Astrocyte of the hippocampus (primary cell): ENCODE data around the gene SPAG5.
"Not testable (repeated sequence)": the region's sequence is repeated elsewhere in the genome, so short reads cannot be mapped to it uniquely, and the experiment has no call there.

Experiments
- DNase-seq: peaks from one replicate; pipeline ENCODE4 v3.0.0; 2011; ENCODE audit warnings: low read depth, low spot score

Gene SPAG5

GRCh38 chr17:28610376-28610775 lies 11.6 kb upstream of the SPAG5 start:
- DNase-seq: no peak

DNA sequence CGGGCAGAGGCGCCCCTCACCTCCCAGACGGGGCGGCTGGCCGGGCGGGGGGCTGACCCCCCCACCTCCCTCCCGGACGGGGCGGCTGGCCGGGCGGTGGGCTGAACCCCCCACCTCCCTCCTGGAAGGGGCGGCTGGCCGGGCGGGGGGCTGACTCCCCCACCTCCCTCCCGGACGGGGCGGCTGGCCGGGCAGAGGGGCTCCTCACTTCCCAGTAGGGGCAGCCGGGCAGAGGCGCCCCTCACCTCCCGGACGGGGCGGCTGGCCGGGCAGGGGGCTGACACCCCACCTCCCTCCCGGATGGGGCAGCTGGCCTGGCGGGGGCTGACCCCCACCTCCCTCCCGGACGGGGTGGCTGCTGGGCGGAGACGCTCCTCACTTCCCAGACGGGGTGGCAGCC lies 5.2 kb upstream of the SPAG5 start:
- not testable (repeated sequence) for DNase-seq

GRCh38 chr17:28599311-28600184 lies 723 bp upstream of the SPAG5 start:
- DNase-seq: peak; percentile 84

GRCh38 chr17:28598389-28598788 lies 436 bp downstream of the SPAG5 start:
- no peak for DNase-seq

- DNase-seq: no peak
Observed at GRCh38 chr17:28597606-28598383, 1.0 kb downstream of the SPAG5 start.

- no peak for DNase-seq
Observed at GRCh38 chr17:28592260-28592659, 6.6 kb downstream of the SPAG5 start.

DNA sequence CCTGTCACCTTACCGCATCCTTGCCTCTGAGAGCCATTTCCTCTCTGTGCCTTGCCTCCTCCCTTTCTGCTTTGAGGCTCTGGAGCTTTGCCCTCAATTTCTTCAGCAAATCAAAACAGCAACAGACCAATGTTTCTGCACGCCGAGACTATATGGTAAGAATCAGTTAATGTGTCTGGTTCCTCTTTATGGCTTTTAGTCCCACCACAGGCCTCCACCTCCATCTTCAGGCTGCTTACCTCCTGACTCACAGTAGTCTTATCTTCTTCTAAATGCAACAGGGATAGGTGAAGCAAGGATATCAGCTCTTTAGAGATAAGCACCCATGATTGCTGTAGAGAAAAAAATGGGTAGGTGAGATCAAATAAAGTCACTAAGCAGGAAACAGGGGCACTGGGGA lies 13.0 kb downstream of the SPAG5 start:
- DNase-seq: no peak

DNA sequence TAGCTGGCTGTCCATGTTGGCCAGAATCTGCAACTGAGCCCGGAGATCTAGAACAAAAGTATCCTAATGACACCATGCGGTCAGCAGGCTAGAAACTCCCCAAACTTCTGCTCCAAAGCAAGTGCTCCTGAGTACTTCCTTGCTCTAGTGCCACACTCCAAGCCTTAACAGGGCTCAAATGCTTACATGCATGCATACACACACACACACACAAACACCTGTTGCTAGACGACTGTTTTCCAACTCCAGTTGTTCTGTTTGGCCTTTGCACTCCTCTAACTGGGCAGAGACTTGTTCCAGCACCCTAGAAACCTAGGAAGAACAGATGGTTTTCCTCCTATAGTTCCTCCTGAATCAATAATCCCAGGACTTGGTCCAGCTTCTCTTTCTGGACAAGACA lies 14.4 kb downstream of the SPAG5 start:
- DNase-seq: no peak

DNA sequence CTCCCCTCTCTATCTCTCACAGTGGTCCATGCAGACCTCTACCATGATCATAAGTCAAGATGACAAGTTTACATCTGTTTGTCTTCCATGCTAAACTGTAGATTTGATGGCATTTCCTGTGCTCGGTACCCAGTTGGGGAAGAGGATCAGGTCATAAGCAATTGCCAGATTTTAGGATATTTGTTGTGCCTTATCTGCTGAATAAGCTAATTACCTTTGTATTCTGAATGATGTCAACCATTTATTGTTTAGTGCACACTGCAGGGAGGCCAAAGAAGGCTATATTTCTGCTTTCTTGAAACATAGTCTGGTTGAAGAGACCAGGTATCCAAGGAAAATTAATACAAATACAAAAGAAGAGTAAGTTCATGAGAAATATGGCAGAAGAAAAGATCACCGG lies 16.3 kb downstream of the SPAG5 start:
- DNase-seq: no peak

DNA sequence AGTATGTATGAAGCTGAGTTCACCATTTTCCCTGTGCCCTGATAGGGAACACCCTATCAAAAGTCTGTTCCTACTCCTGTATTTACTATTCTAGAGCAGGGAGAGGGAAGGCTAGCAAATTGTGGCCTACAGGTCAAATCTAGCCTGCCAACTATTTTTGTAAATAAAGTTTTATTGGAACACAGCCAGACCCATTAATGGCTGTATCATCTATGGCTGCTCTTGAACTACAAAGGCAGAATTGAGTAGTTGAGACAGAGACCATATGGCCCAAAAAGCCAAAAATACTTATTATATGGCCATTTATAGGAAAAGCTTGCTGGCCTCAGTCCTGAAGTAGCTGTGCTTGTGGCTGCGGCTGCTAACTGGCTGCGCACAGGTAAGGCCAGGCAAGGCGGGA lies 17.9 kb downstream of the SPAG5 start:
- no peak for DNase-seq

DNA sequence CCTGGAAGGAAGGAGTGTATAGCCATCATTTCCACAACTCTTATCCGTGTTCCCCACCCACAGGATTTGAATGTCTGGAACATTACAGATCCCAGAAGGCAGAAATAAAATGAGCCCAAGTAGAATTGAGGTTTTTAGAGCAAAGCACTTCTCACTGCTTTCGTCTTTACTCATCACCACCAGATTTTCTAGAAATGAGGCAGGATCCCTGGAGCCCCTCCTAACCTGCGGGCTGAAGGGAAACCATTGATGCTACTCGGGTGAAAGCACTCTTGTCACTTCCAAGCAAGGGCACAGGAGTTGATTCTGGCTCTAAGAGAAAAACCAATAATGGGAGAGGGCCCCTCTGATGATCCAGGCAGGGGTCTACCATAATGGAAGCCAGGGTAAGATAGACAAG lies 19.3 kb downstream of the SPAG5 start:
- no peak for DNase-seq

- no peak for DNase-seq
Observed at GRCh38 chr17:28578246-28579195, 20.3 kb downstream of the SPAG5 start.

DNA sequence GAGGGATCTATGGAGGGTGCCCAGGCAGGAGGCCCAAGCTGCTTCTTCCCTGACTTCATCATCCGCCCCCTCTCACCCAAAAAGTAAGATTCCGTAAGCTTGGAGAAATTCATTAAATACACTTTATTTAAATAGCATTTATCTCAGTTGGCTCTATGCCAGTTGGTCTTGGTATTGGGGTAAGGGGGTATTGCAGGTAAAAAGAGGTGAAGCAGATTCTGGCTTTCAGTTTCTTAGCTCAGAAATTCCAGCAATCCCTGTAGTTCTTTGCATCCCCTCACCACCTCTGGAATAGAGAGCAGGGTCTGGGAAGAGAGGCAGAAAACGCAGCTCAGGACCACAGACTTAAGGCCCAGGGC lies 21.4 kb downstream of the SPAG5 start:
- no peak for DNase-seq

- peak; percentile 94 for DNase-seq
Observed at GRCh38 chr17:28576758-28577465, 21.9 kb downstream of the SPAG5 start, which contains the start of gene ALDOC. Gene ALDOC, minus strand, starts transcription at chr17:28576895. Its CDS starts 1,363 bp downstream, at chr17:28575532.

DNA sequence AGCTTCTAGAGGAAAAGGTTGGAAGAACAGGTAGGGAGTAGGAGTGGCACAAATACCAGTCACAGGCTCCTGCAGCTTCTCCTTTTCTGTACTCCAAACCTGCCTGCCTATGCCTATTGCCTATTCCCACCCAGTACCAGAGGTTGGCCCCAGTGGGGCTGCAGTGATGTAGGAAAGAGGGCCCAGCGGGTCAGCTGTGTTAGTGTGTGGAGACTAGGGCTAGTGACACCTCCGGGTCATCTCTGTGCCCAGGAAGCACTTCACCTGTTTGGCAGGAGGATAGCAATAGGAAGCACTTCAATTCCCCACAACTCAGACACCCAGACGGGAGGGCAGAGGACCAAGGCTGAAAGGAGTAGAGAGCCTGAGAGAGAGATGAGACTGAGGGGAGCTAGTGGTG lies 22.8 kb downstream of the SPAG5 start:
- DNase-seq: not testable (repeated sequence)

DNA sequence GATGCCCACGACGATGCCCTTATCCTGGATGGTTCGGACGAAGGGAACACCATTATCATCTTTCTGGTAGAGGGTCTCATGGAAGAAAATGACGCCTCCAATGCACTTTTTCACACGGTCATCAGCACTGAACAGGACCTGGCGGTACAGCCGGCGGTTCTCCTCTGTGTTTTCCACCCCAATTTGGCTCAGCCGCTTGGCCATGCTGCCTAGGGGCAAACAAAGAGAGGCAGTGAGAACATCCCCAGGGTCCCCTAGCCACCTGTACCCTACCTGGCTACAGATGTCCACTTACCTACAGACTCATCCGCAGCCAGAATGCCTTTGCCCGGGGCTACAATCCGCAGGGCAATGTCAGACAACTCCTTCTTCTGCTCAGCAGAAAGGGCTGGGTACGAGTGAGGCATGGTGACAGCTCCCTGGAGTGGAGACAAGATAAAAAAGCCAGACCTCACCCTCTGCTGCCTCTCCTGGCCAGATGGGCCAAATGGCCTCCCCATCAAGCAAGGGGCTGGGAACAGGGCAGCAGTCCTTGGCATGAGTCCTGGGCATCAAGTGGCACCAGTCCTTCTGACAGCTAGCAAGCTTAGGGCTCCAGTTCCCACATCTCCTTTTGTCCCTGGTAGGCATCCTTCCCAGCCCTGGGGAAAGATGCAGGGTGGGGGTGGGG lies 23.6 kb downstream of the SPAG5 start:
- no peak for DNase-seq

DNA sequence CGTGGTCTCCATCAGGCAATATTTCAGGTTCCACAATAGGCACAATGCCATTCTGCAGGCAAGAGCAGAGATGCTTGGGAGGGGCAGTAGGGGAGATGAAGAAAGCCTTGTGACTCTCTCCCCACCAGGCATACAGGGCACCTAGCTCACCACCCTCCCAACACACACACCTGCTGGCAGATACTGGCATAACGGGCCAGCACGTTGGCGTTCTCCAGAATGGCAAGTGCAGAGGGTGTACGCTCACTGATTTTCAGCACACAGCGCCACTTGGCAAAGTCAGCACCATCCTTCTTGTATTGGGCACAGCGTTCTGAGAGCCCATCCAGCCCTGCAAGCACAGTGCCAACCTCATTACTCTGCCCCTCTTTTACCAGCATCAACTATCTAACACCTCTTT lies 24.3 kb downstream of the SPAG5 start:
- DNase-seq: no peak

DNA sequence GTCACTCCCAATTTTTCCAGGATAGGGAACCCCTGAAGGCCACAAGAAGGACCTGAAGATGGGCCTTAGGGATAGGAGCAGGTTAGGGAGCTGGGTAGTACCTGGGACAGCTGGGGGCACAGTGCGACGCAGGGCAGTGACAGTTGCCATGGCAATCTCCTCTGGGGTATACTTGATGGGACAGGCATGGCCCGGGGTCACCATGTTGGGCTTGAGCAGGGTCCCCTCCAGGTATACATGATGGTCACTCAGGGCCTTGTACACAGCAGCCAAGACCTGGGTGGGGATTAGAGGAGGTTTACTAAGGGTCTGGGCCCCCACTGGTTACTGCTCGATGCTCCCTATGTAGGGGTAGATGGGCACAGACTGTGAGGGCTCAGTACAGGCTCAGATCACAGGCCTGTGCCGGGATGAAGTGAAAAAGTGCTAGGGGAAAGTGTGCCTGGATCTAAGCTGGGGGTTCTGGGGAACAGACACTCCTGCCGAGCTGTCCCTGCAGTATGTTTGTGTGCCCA lies 24.8 kb downstream of the SPAG5 start:
- no peak for DNase-seq

DNA sequence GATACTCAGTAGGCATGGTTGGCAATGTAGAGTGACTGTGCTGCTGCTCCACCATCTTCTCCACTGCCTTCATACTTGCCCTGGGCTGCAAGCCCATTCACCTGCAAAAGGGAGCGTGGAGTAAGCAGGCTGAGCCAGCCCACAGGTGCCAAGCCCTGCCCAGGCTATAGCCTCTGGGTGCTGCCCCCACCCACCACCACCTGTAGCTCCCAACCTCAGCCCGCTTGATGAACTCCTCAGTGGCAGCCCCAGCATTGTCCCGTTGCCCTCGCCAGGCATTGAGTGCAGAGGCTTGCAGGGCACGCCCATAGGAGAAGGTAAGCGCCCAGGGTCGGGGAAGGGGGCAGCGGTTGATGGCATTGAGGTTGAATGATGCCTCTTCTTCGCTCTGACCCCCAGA lies 25.3 kb downstream of the SPAG5 start:
- DNase-seq: no peak

DNA sequence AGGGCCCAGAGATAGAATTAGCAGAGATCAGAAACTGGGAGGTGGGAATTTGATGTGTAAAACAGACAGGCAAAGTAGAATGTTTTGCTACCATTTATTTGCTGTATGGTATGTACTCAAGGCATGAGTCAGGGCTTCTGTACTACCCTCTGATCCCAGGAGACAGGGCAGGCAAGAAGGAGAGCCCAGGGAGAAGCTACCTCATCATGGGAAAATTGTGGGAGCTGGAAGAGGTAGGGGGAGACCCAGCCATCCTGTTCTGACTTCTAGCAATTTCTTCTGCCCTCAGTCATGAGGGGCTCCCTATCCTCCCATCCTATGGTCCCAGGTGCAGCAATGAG lies 25.8 kb downstream of the SPAG5 start:
- DNase-seq: no peak
